Activated T-helper 1 cell treated with Interleukin-2 at 50 U/mL for 16 hours (primary cell): ENCODE measurements around the gene FER.

Source experiments
- DNase-seq: peaks from one replicate; pipeline ENCODE4 v3.0.0-alpha.2; 2020; ENCODE audit warnings: low read depth

FER gene

DNA sequence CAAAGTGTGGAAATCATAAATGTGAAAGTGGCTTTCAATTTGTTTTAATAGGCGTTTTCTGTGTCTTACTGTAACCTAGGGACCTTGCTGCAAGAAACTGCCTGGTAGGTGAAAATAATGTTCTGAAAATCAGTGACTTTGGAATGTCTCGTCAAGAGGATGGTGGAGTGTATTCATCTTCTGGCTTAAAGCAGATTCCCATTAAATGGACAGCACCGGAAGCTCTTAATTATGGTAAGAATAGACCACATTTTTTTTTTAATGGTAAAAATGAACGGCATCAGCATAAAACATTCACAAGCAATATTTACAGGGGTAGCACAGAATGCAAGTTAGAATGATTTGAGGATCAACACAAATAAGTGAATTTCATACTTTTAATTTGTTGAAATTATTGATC is 433.0 kb downstream of the FER start:
- no peak for DNase-seq

DNA sequence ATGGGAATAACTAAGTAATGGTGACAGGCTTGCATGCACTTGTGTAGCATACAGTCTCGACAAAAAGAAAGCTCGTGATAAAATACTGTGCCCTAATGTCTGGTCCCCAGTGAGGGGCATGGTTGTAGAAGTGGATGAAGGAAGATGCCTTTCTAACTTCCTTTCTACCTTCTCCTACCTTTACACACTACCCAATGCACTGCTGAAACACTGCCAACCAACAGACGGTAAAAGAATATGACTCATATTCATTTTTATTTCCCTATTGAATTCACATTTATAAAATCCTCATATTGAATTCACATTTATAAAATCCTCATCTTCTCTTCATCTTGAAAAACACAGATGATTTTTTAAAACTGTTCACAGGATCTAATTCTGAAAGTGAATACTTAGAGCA is 439.1 kb downstream of the FER start:
- no peak for DNase-seq

- DNase-seq, result no peak
Observed at GRCh38 chr5:109191153-109191558, 443.5 kb downstream of the FER start.

DNA sequence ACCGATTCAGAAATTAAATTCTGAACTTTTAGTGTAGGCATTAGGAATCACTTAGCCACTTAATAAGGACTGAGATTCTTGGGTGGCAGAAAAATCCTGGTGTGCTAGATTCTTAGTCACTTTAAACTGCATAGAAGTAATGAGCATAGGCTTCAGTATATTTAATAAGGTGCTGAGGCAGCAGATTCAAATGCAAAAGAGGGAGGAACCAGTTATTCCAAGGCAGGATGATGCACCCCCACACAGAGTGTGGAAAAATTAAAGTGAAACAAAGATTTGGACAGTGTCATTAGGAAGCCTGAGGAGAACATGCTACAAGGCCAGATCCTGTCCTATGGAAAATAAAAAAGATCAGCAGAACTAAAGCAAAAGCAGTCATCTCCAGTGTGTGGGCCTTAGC is 444.3 kb downstream of the FER start:
- no peak for DNase-seq

GRCh38 chr5:109192555-109193281 is 445.0 kb downstream of the FER start:
- no peak for DNase-seq

DNA sequence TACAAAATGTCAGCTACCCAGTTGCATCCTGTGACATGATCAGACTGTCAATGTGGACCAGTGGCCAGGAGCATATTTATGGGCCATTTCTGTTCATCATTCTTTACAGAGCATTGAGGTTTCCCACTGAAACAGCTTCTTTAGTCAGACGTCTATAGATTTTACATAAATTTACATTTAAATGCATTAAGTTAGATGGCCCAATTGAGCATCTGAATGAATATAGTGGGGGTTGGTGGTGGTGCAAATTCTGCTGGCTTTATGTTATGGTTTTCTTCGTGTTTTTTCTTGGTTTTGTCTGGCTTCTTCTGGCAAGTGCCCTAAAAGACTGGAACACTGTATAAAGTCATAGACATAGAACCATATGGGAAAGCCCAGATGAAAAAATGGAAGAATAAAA is 448.0 kb downstream of the FER start:
- no peak for DNase-seq

GRCh38 chr5:109196087-109196822 is 448.6 kb downstream of the FER start:
- no peak for DNase-seq

GRCh38 chr5:109196823-109197160 is 449.1 kb downstream of the FER start:
- no peak for DNase-seq

GRCh38 chr5:109199289-109199688 is 451.6 kb downstream of the FER start:
- DNase-seq, result no peak

GRCh38 chr5:109199799-109200620 is 452.3 kb downstream of the FER start:
- DNase-seq, result no peak

DNA sequence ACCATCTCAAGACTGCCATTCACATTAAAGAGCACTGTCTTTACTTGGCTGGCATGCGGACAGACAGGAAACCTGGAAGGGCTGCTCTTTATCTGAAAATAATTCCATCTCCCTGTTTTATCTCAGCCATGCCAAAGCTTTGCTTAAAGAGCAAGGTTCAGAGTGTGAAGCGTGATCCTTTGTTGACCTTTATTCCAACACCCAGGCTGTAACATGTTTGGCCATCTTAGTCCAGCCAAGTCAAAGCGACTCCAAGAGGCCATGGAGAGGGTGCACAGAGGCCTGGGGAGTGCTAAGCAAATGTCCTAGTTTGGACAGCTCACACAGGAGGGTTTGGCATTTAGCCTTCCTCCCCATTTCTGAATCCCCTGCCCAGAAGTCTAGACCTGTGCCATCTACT is 467.3 kb downstream of the FER start:
- no peak for DNase-seq

- no peak for DNase-seq
Observed at GRCh38 chr5:109218818-109219217, 471.1 kb downstream of the FER start.

- no peak for DNase-seq
Observed at GRCh38 chr5:109223531-109223930, 475.8 kb downstream of the FER start.

- no peak for DNase-seq
Observed at GRCh38 chr5:109224276-109224882, 476.7 kb downstream of the FER start.

GRCh38 chr5:109225716-109226625 is 478.3 kb downstream of the FER start:
- DNase-seq, result no peak

DNA sequence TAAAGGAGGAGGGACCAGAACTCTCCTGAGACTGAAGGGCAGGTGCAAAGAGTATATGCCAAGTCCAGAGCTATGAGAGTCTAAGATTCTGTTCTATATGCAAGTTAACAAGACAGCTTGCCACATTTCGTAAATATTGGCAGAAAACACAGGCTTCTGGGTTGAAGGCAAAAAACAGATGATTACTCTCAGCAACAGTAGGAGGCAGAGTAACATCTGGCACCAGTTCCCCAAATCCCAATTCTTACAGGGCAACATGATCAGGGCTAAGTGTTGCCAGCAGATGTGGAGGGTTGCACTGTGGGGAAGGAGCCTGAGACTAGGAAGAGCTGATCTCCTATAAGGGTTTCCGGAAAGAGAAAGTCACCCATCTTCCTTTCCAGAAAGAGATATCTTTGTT is 482.7 kb downstream of the FER start:
- no peak for DNase-seq

GRCh38 chr5:109231331-109231730 is 483.6 kb downstream of the FER start:
- no peak for DNase-seq

- DNase-seq, result no peak
Observed at GRCh38 chr5:109234381-109234780, 486.7 kb downstream of the FER start.

- no peak for DNase-seq
Observed at GRCh38 chr5:109239456-109239855, 491.8 kb downstream of the FER start.

GRCh38 chr5:109242518-109242917 is 494.8 kb downstream of the FER start:
- DNase-seq, result no peak

GRCh38 chr5:109246395-109246794 is 498.7 kb downstream of the FER start:
- no peak for DNase-seq
